Inflammatory macrophage (primary cell): Measurements from ENCODE around the gene NPAS1.

ENCODE experiments used
- DNase-seq, 2 donors: peaks; one replicate each; pipeline ENCODE4 v3.0.0-alpha.2; 2020 to 2022
- total RNA-seq, 18 experiments: gene quantifications; one replicate each; lab custom pipeline; 2026; ENCODE audit warnings: mixed read lengths in 6 of 18, inconsistent platforms in 2 of 18; lab: John Stamatoyannopoulos, UW

NPAS1 gene, protein sequence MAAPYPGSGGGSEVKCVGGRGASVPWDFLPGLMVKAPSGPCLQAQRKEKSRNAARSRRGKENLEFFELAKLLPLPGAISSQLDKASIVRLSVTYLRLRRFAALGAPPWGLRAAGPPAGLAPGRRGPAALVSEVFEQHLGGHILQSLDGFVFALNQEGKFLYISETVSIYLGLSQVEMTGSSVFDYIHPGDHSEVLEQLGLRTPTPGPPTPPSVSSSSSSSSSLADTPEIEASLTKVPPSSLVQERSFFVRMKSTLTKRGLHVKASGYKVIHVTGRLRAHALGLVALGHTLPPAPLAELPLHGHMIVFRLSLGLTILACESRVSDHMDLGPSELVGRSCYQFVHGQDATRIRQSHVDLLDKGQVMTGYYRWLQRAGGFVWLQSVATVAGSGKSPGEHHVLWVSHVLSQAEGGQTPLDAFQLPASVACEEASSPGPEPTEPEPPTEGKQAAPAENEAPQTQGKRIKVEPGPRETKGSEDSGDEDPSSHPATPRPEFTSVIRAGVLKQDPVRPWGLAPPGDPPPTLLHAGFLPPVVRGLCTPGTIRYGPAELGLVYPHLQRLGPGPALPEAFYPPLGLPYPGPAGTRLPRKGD
- 0 to 2.7 (median 0.51) reads per million in 18 experiments for total RNA-seq

DNA sequence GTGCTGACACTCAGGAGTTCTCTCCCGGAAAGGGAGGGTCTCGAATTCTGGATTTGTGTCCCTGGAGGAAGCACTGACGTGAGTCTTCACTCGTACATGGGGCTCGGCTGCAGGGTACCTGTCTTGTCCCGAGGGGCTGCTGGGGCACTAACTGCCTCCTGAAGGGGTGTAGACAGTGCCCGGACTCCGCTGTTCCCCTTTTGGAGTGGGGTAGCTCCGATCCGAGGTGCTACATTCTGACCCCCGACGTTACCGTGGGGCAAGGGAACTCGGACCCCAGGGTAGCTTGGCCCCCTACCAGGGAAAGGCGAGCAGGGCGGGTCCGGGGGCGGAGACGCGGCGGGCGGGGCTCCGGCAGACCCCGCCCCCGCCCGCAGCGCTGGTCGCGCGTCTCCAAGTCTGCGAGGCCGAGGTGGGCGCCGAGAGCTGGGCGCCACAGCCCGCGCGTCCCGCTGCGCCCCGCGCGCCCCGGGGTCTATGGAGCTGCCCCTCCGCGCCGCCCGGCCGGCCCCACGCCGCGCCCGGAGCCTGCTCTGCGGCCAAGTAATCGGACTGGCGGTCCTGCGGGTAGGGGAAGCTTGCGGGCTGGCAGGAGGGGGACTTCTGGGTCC is at the start of gene NPAS1:
NPAS1 (plus strand) TSS at position 407 of the 611 bp plus-strand sequence. CDS start 1,211 bp downstream, outside the sequence.
- no peak for DNase-seq

GRCh38 chr19:46970815-46971214 is 48.8 kb upstream of the NPAS1 start:
- no peak for DNase-seq

DNA sequence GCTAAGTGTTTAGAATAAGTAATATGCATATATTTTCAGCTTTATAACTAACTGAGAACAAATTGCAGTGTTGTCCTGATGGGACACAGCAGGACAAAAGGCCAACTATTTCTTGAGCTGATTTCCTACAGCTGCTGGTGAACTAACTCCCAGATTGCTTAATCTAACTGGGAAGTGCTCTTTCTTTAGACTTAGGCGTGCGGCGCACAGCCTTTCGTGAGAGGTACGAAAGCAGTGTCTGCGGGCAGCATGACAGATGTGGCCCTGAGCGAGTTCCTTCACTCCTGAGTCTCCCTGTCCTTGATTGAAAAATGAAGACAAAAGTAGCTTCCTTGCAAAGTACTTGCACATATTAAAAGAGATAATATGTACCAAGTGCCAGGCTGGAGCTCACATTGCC is 47.3 kb upstream of the NPAS1 start:
- DNase-seq = peak; percentile 4 to 54

GRCh38 chr19:46974181-46974580 is 45.5 kb upstream of the NPAS1 start:
- DNase-seq = no peak

DNA sequence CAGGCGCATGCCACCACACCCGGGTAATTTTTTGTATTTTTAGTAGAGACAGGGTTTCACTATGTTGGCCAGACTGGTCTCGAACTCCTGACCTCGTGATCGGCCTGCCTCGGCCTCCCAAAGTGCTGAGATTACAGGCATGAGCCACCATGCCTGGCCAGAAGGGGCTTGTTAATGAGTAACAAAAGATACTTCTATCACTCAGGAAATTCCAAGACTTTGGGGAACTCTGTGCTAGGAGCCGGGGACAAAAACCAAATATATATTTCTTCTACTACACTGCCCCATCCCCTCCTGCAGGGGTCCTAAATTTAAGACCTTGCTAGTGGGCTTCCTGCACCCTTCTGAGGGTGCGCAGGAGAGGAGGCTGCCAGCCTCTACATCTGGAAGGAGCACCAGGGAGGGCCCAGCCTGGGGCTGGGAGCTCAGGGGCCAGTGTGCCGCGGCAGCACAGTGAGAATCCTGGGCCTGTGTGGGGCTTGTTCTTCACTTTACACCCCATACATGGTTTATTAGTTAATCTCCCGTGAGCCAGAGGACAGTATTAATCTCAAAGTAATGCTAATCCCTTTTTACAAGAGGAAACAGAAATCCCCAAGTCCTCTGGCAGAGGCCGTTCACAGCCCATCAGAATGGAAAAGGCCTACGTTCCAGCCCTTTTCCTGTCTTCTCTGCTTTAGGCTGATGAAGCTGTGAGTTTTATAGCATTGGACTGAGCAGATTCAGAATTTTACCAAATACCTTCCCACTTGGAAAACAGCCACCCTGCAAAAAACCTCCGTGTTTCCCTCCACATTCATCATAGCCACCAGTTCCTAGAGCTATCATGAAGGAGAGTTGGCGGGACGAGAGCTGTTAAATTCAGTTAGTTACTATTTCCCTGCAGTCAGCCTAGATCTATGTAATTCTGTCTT is 44.4 kb upstream of the NPAS1 start:
- no peak for DNase-seq

DNA sequence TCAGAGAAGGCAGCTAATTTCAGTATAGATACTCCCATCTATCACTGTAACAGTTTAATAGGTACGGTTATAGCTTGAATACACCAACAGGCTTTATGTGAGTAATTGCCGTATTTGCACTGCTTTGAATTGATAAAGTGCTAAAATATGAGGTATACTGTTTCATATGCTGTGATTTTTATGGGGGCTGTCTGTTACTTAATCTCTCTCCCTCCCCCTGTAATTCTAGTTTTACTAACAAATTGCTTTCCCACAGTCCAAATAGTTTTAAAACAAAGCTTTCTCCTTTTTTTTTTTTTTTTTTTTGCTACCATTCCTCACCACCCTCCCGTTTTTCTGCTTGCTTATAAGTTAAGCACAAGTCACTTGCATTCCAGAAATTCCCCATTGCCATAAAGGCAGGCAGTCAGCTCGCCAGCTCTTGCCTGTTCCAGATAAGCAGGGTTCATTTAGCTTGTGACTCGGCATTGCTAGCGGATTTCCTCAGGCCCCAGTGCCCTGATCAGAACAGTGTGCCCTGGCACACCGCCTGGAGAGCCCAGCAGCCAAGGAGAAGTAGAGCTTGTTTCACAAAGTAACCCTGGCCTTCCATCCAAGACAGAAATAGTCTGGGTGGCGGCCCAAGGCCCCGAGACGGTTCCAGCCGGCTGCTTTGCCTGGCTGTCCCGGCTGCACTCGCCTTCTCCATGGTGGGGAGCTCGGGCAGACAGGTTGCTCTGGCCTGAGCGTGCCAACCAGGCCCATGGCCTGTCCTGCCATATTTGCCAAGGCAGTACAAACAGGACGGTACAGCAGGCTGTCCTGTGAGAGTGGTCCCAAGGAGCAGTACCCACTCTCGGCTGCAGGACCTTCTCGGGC is 43.5 kb upstream of the NPAS1 start:
- DNase-seq = peak; percentile 24 to 39

DNA sequence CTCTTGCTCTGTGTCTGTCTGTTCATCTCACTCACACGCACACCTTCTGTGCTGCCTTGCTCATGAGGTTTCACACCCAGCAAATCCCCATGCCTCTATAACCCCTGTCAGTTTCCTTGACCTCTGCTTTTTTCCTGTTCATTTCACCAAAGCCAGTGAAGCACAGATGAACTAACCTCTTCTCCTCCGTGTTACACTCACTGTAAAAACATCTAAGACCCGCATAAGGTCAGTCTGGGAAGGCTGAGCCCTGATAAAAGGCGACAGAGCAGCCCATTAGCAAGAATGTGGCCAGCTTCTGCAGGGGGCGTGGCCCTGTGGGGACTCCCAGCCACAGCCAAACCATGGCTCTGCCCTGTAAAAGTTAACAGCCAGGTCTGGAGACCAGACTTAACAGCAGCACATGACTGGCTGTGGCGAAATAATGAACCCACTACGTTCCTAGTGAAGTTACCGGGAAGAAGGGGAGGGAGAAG is 42.8 kb upstream of the NPAS1 start:
- DNase-seq = peak; percentile 17 to 19

DNA sequence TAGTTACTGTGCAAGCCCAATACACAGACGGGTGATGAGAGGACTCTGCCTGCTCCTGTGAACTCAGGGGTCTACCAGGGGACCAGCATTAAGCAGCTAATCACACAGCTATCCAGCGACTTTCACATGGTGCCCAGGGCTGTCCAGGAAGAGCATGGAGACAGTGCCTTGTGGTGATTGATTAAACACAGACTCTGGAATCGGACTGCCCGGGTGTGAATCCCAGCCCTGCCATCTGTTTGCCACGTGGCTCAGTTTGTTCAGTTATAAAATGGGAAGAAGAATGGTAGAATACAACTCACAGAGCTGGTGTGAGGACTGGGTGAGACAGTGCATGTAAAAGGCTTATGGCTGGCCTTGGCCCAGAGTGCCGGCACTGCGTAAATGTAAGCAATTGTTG is 42.1 kb upstream of the NPAS1 start:
- no peak for DNase-seq

GRCh38 chr19:46978171-46978869 is 41.3 kb upstream of the NPAS1 start:
- peak; percentile 27 to 51 for DNase-seq

DNA sequence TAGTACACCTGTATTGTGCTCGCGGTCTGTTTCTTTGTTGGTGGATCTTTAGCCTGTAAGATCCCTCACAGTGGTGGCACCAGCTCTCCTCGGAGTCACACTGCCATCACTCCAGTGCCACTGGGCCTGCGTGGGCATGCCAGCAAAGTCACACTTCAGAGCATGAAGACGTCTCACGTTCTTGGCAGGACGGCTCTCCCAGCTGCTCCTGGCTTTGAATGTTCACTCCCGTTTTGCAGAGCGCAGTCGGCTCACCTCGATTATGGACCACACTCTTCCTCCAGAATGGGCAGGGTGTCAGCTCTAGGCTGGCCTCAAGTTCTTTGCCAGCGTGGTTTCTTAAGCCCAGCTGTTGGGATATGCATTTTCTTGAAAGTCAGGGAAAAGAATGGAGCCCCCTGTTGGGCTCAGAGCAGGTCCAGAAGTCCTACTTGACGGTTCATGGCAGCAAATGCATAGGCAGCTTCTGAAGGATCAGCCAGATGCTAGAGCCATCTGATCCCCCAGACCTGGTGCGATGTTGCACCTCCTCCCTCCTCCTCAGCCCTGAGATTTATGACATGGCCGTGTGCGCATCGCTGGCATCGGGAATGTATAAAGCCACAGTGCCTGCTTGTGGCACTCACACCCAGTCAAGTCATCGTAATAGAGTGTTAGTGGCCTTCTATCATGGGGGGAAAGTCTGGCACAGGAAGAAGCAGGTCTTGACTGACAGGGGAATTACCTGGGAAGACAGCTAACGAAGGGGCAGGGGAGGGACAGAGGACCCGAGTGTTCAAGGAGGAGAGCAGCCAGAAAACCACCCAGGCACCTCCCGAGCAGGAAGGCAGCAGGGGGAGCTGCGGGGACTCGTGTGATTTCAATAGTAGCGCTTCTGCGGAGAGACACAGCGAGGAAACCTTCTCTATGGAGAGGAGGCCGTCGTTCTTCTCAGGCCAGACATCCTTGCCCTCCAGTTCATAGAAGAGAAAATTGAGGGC is 40.2 kb upstream of the NPAS1 start:
- no peak for DNase-seq

DNA sequence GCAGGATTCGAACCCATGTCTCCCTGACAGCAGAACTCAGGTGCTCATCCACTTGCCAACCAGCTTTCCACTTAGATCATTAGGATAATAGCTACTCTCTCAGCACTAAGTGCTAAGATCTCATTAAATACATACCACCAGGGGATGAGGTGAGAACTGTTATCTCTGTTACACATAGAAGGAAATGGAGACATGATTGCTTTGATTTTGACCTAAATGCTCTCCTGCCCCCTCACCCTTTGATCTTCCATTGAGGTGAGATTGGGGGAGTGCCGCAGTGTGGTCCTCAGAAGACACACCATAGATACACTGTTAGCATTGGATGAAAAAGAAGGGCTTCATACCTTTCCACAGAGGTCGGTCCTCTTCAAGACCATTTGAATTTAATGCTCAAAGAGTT is 38.9 kb upstream of the NPAS1 start:
- DNase-seq = no peak

DNA sequence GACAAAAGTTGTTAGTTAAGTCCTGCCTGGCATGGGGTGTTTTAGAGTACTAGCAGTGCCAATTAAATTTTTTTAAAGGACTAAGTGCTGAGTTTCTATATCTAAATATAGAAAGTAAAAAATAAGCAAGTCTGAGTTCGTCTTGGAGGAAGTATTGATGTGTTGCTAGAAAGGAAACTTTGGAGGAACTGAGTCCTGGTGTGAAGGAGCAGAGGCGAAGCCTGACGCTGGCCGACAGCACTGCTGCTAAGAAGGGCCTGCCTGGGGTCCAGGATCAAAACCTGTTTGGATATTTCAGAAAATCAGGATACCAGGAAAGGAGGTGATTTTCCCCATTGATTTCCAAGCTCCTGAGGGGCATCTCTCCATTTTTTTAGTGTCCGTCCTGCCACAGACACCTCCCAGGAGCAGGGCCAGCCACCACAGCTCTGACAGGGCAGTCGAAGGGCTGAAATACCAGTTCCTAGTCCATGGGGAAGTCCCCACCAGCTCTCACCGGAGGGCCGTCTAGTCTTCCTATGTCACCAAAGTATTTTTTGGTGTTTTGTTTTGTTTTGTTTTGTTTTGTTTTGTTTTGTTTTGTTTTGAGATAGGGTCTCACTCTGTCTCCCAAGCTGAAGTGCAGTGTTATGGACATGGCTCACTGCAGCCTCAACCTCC is 38.2 kb upstream of the NPAS1 start:
- DNase-seq = peak; percentile 42 to 52

GRCh38 chr19:46983097-46983496 is 36.5 kb upstream of the NPAS1 start:
- DNase-seq = no peak

GRCh38 chr19:46984077-46985010 is 35.3 kb upstream of the NPAS1 start:
- DNase-seq = peak; percentile 75 to 80

GRCh38 chr19:46985542-46986415 is 33.9 kb upstream of the NPAS1 start:
- DNase-seq = no peak

- no peak for DNase-seq
These were observed 30.9 kb upstream of the NPAS1 start for GRCh38 chr19:46988614-46989230.
